ENCODE results near the gene RNF144B. TPM values are rescaled to one million over a fixed set of nuclear protein-coding genes. Genes with fewer than 3 reads are reported as not detected.
"Not testable (repeated sequence)": the region's sequence is repeated elsewhere in the genome, so short reads cannot be mapped to it uniquely, and the experiment has no call there.

Gene RNF144B
- total RNA-seq, 1 experiment from 2014 or later: 30.7 TPM

- no peak for DNase-seq (ENCODE audit: low read depth)
- in situ Hi-C loops (cut with HindIII; ENCODE audit: low pct_unique_long_range_greater_than_20kb, low sequenced_read_pairs): no loop called here
These were observed 37.1 kb downstream of the RNF144B start for GRCh38 chr6:18424201-18424600.

- in situ Hi-C loops (cut with HindIII; ENCODE audit: low pct_unique_long_range_greater_than_20kb, low sequenced_read_pairs): no loop called here
- no peak for DNase-seq (ENCODE audit: low read depth)
These were observed 38.1 kb downstream of the RNF144B start for GRCh38 chr6:18425218-18425617.

- in situ Hi-C loops (cut with HindIII; ENCODE audit: low pct_unique_long_range_greater_than_20kb, low sequenced_read_pairs): no loop called here
- no peak for DNase-seq (ENCODE audit: low read depth)
These were observed 40.1 kb downstream of the RNF144B start for GRCh38 chr6:18427296-18427695.

- no peak for DNase-seq (ENCODE audit: low read depth)
- in situ Hi-C loops (cut with HindIII; ENCODE audit: low pct_unique_long_range_greater_than_20kb, low sequenced_read_pairs): no loop called here
These were observed 42.6 kb downstream of the RNF144B start for GRCh38 chr6:18429655-18430297.

GRCh38 chr6:18431581-18431980 lies 44.4 kb downstream of the RNF144B start:
- DNase-seq (ENCODE audit: low read depth): peak; percentile 22
- in situ Hi-C loops (cut with HindIII; ENCODE audit: low pct_unique_long_range_greater_than_20kb, low sequenced_read_pairs): no loop called here

GRCh38 chr6:18432180-18432579 lies 45.0 kb downstream of the RNF144B start:
- DNase-seq (ENCODE audit: low read depth): peak; percentile 34

GRCh38 chr6:18432619-18433018 lies 45.5 kb downstream of the RNF144B start:
- in situ Hi-C loops (cut with HindIII; ENCODE audit: low pct_unique_long_range_greater_than_20kb, low sequenced_read_pairs): no loop called here
- DNase-seq (ENCODE audit: low read depth): peak; percentile 10

More at GRCh38 chr6:18432180-18432579, 45.0 kb downstream of the RNF144B start:
- in situ Hi-C loops (cut with HindIII; ENCODE audit: low pct_unique_long_range_greater_than_20kb, low sequenced_read_pairs): no loop called here

GRCh38 chr6:18433059-18433458 lies 45.9 kb downstream of the RNF144B start:
- DNase-seq (ENCODE audit: low read depth): no peak
- in situ Hi-C loops (cut with HindIII; ENCODE audit: low pct_unique_long_range_greater_than_20kb, low sequenced_read_pairs): no loop called here

- DNase-seq (ENCODE audit: low read depth): no peak
- in situ Hi-C loops (cut with HindIII; ENCODE audit: low pct_unique_long_range_greater_than_20kb, low sequenced_read_pairs): no loop called here
These were observed 49.2 kb downstream of the RNF144B start for GRCh38 chr6:18436341-18436740.

- in situ Hi-C loops (cut with HindIII; ENCODE audit: low pct_unique_long_range_greater_than_20kb, low sequenced_read_pairs): no loop called here
- DNase-seq (ENCODE audit: low read depth): no peak
These were observed 52.4 kb downstream of the RNF144B start for GRCh38 chr6:18439581-18439980.

GRCh38 chr6:18441251-18441979 lies 54.3 kb downstream of the RNF144B start:
- no peak for DNase-seq (ENCODE audit: low read depth)
- in situ Hi-C loops (cut with HindIII; ENCODE audit: low pct_unique_long_range_greater_than_20kb, low sequenced_read_pairs): no loop called here

- in situ Hi-C loops (cut with HindIII; ENCODE audit: low pct_unique_long_range_greater_than_20kb, low sequenced_read_pairs): no loop called here
- DNase-seq (ENCODE audit: low read depth): no peak
These were observed 57.0 kb downstream of the RNF144B start for GRCh38 chr6:18444111-18444510.

- in situ Hi-C loops (cut with HindIII; ENCODE audit: low pct_unique_long_range_greater_than_20kb, low sequenced_read_pairs): no loop called here
- DNase-seq (ENCODE audit: low read depth): no peak
These were observed 58.1 kb downstream of the RNF144B start for GRCh38 chr6:18445228-18445627.

GRCh38 chr6:18446771-18447170 lies 59.6 kb downstream of the RNF144B start:
- in situ Hi-C loops (cut with HindIII; ENCODE audit: low pct_unique_long_range_greater_than_20kb, low sequenced_read_pairs): no loop called here
- no peak for DNase-seq (ENCODE audit: low read depth)

- no peak for DNase-seq (ENCODE audit: low read depth)
- in situ Hi-C loops (cut with HindIII; ENCODE audit: low pct_unique_long_range_greater_than_20kb, low sequenced_read_pairs): no loop called here
These were observed 60.4 kb downstream of the RNF144B start for GRCh38 chr6:18447552-18447951.

- DNase-seq (ENCODE audit: low read depth): no peak
- in situ Hi-C loops (cut with HindIII; ENCODE audit: low pct_unique_long_range_greater_than_20kb, low sequenced_read_pairs): no loop called here
These were observed 64.6 kb downstream of the RNF144B start for GRCh38 chr6:18451756-18452155.

- in situ Hi-C loops (cut with HindIII; ENCODE audit: low pct_unique_long_range_greater_than_20kb, low sequenced_read_pairs): no loop called here
- DNase-seq (ENCODE audit: low read depth): no peak
These were observed 67.3 kb downstream of the RNF144B start for GRCh38 chr6:18454446-18454845.

- in situ Hi-C loops (cut with HindIII; ENCODE audit: low pct_unique_long_range_greater_than_20kb, low sequenced_read_pairs): no loop called here
- DNase-seq (ENCODE audit: low read depth): no peak
These were observed 70.1 kb downstream of the RNF144B start for GRCh38 chr6:18457065-18457737.

- in situ Hi-C loops (cut with HindIII; ENCODE audit: low pct_unique_long_range_greater_than_20kb, low sequenced_read_pairs); DNase-seq (ENCODE audit: low read depth): not testable (repeated sequence)
These were observed 70.9 kb downstream of the RNF144B start for GRCh38 chr6:18458086-18458485.
